NB4 (cell line): Measurements from ENCODE around the gene PHF21B.
"Not testable (repeated sequence)": the region's sequence is repeated elsewhere in the genome, so short reads cannot be mapped to it uniquely, and the experiment has no call there.

Source experiments
- DNase-seq: peaks from one replicate; pipeline ENCODE4 v3.0.0; 2010; ENCODE audit warnings: low read depth
- H3K4me3 ChIP-seq: one replicate; pipeline ENCODE4 v1.5.1; 2011; ENCODE audit warnings: mild to moderate bottlenecking, low read depth, low read length, moderate library complexity
- CTCF ChIP-seq: IDR thresholded peaks from one replicate; pipeline ENCODE4 v1.5.1; 2012; ENCODE audit warnings: low read depth, low read length
- MAX ChIP-seq: IDR thresholded peaks from 2 replicates; pipeline ENCODE4 v1.6.1; 2011; ENCODE audit warnings: low read depth, low read length
- MYC ChIP-seq: IDR thresholded peaks from 2 replicates; pipeline ENCODE4 v1.6.1; 2011; ENCODE audit warnings: low read depth, low read length
- POLR2A ChIP-seq: IDR thresholded peaks from 2 replicates; pipeline ENCODE4 v1.6.1; 2011; ENCODE audit warnings: mild to moderate bottlenecking; ENCODE audit not compliant: insufficient read length; ENCODE audit errors: extremely low read depth

PHF21B gene

GRCh38 chr22:44906248-44906936 is 103.4 kb downstream of the PHF21B start:
- no peak for DNase-seq
- no peak overlapping the region for H3K4me3 ChIP-seq
- TF ChIP-seq CTCF = no peak
- no peak for TF ChIP-seq MYC
- TF ChIP-seq POLR2A = no peak
- TF ChIP-seq MAX = no peak

GRCh38 chr22:44904492-44905152 is 105.2 kb downstream of the PHF21B start:
- not testable (repeated sequence) for H3K4me3 ChIP-seq, DNase-seq

- not testable (repeated sequence) for DNase-seq, H3K4me3 ChIP-seq
These were observed 106.6 kb downstream of the PHF21B start for GRCh38 chr22:44903164-44903563.

- TF ChIP-seq MYC (no peak), POLR2A (no peak), CTCF (no peak), MAX (no peak)
- DNase-seq = peak; percentile 8
- no peak overlapping the region for H3K4me3 ChIP-seq
These were observed 108.5 kb downstream of the PHF21B start for GRCh38 chr22:44901301-44901700.

- DNase-seq = no peak
- TF ChIP-seq MYC = no peak
- no peak overlapping the region for H3K4me3 ChIP-seq
These were observed 111.6 kb downstream of the PHF21B start for GRCh38 chr22:44898236-44898635.

DNA sequence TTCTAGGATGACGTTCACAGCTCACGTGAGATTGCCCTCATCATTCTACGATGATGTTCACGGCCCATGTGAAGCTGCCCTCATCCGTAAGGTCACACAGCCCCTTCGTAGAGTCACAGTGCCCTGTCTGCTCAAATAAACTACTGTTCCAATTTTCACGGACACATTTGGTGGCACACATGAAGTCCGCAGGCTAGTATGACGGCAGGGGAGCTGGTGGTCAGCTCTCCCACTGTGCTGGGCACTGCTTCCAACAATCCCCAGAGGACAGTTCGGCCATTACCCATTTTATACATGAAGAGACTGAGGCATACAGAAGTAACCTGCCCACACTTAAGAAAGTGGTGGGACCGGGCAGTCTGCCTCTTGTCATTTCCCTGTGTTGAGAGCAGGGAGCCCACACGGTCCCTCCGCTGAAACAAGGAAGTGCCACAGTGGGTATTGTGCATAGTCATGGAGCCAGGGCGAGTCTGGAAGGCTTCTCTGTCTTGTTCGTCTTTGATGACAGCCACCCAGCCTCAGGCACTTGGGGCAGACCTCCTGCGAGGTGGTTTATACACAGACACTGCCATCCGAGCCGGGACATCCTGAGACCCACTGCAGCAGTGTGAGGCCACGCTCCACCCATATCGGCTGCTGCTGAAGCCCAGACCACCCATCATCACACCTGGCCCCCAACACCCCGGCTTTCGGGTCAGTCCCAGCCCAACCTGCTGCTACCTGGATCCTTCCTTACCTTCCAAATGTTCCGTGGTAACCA is 114.3 kb downstream of the PHF21B start:
- no peak overlapping the region for H3K4me3 ChIP-seq
- TF ChIP-seq MYC = no peak
- TF ChIP-seq POLR2A = no peak
- TF ChIP-seq MAX = no peak
- TF ChIP-seq CTCF = no peak
- DNase-seq = peak; percentile 13

DNA sequence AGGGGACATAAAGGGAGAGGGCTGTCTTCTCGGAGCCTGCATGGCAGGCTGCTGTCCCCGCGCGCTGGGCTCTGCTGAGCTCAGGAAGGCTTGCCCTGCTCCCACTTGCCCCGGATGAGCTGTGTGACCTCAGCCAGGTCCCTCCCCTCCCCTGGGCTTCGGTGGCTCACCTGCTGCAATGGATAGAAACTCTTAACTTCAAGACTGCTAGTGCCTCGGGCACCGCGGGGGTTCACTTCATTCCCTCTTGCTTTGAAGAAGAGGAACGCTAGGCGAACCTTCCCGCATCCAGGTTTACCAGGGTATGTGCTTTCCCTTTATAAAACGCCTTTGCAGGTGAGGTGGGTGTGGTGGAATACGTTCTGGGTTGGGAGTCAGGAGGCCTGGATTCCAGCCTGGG is 115.0 kb downstream of the PHF21B start:
- TF ChIP-seq MYC (no peak), POLR2A (no peak), MAX (no peak), CTCF (no peak)
- H3K4me3 ChIP-seq = no peak overlapping the region
- no peak for DNase-seq
